Mesenchymal stem cell (in vitro differentiated cells and primary cell): ENCODE results near the gene ACP3.
"Not testable (repeated sequence)": the region's sequence is repeated elsewhere in the genome, so short reads cannot be mapped to it uniquely, and the experiment has no call there.

ENCODE experiments used
- DNase-seq: peaks from one replicate; pipeline ENCODE4 v3.0.0-alpha.2; 2013
- H2AFZ ChIP-seq: one replicate; pipeline ENCODE4 v1.6.1; 2013; ENCODE audit warnings: low read depth, mild to moderate bottlenecking, control low read depth, inconsistent platforms, low read length, moderate library complexity
- H2AK5ac ChIP-seq: 2 replicates; pipeline ENCODE4 v1.6.1; 2013; ENCODE audit warnings: low read length, moderate library complexity, mild to moderate bottlenecking, inconsistent platforms; ENCODE audit not compliant: severe bottlenecking
- H2BK120ac ChIP-seq: one replicate; pipeline ENCODE4 v1.6.1; 2013; ENCODE audit warnings: low read depth, mild to moderate bottlenecking, inconsistent platforms, low read length, moderate library complexity
- H2BK12ac ChIP-seq, 2 experiments: one replicate each; pipeline ENCODE4 v1.6.1; 2013; ENCODE audit warnings: inconsistent platforms in 2 of 2, low read length in 2 of 2, mild to moderate bottlenecking in 2 of 2, moderate library complexity in 2 of 2, control low read depth in 1 of 2
- H2BK15ac ChIP-seq: one replicate; pipeline ENCODE4 v1.6.1; 2013; ENCODE audit warnings: mild to moderate bottlenecking, low read depth, inconsistent platforms; ENCODE audit not compliant: poor library complexity, severe bottlenecking
- H2BK5ac ChIP-seq: 2 replicates; pipeline ENCODE4 v1.6.1; 2013; ENCODE audit warnings: low read depth, mild to moderate bottlenecking, low read length, control low read depth, inconsistent platforms; ENCODE audit not compliant: poor library complexity, severe bottlenecking
- H3K14ac ChIP-seq, 2 experiments: one replicate each; pipeline ENCODE4 v1.6.1; 2013; ENCODE audit warnings: inconsistent platforms in 2 of 2, low read length in 2 of 2, control low read depth in 1 of 2, mild to moderate bottlenecking in 1 of 2, moderate library complexity in 1 of 2
- H3K18ac ChIP-seq, 2 experiments: one replicate each; pipeline ENCODE4 v1.6.1; 2013; ENCODE audit warnings: inconsistent platforms in 2 of 2, low read length in 2 of 2, control low read depth in 1 of 2, low read depth in 1 of 2, mild to moderate bottlenecking in 1 of 2
- H3K23ac ChIP-seq, 2 experiments: one replicate each; pipeline ENCODE4 v1.6.1; 2013; ENCODE audit warnings: inconsistent platforms in 2 of 2, low read length in 2 of 2, mild to moderate bottlenecking in 2 of 2, moderate library complexity in 2 of 2, control low read depth in 1 of 2
- H3K27ac ChIP-seq: 2 replicates; pipeline ENCODE4 v1.5.1; 2013; ENCODE audit warnings: mild to moderate bottlenecking, moderate library complexity, low read length, control low read depth, inconsistent platforms; ENCODE audit not compliant: poor library complexity, severe bottlenecking
- H3K27me3 ChIP-seq, 2 experiments: 2 replicates each; pipeline versions ENCODE4 v1.6.1 to v1.7.0; 2013; ENCODE audit warnings: low read length in 2 of 2, mild to moderate bottlenecking in 2 of 2, moderate library complexity in 2 of 2, control low read depth in 1 of 2, inconsistent platforms in 1 of 2; ENCODE audit not compliant: control insufficient read depth in 1 of 2, insufficient read depth in 1 of 2
- H3K36me3 ChIP-seq, 2 experiments: 2 replicates each; pipeline versions ENCODE4 v1.6.1 to v1.7.0; 2013; ENCODE audit warnings: low read length in 2 of 2, control low read depth in 1 of 2, inconsistent platforms in 1 of 2, low read depth in 1 of 2, mild to moderate bottlenecking in 1 of 2; ENCODE audit not compliant: insufficient read depth in 2 of 2, control insufficient read depth in 1 of 2
- H3K4ac ChIP-seq, 2 experiments: one replicate each; pipeline ENCODE4 v1.6.1; 2013; ENCODE audit warnings: inconsistent platforms in 2 of 2, low read length in 2 of 2, mild to moderate bottlenecking in 2 of 2, moderate library complexity in 2 of 2, control low read depth in 1 of 2, low read depth in 1 of 2
- H3K4me1 ChIP-seq: 2 replicates; pipeline ENCODE4 v1.6.1; 2013; ENCODE audit warnings: low read depth, low read length, control low read depth; ENCODE audit not compliant: control insufficient read depth, insufficient read depth
- H3K4me2 ChIP-seq: 2 replicates; pipeline ENCODE4 v1.6.1; 2013; ENCODE audit warnings: low read length, mild to moderate bottlenecking, inconsistent platforms; ENCODE audit not compliant: poor library complexity, severe bottlenecking
- H3K4me3 ChIP-seq, 2 experiments: 2 replicates each; pipeline versions ENCODE4 v1.5.1 to v1.7.0; 2013; ENCODE audit warnings: low read length in 2 of 2, mild to moderate bottlenecking in 2 of 2, control low read depth in 1 of 2, low read depth in 1 of 2; ENCODE audit not compliant: insufficient read depth in 1 of 2
- H3K79me1 ChIP-seq: replicated peaks from 2 replicates; pipeline ENCODE4 v1.6.1; 2013; ENCODE audit warnings: mild to moderate bottlenecking, control low read depth, low read length, inconsistent platforms; ENCODE audit not compliant: poor library complexity, severe bottlenecking
- H3K9ac ChIP-seq: 2 replicates; pipeline ENCODE4 v1.7.0; 2013; ENCODE audit warnings: mild to moderate bottlenecking, low read length, moderate library complexity
- H3K9me3 ChIP-seq: 2 replicates; pipeline ENCODE4 v1.7.0; 2013; ENCODE audit warnings: mild to moderate bottlenecking, low read length; ENCODE audit not compliant: control insufficient read depth
- H4K8ac ChIP-seq: one replicate; pipeline ENCODE4 v1.6.1; 2013; ENCODE audit warnings: inconsistent platforms, mild to moderate bottlenecking, low read length, moderate library complexity
- H4K91ac ChIP-seq: one replicate; pipeline ENCODE4 v1.6.1; 2013; ENCODE audit warnings: mild to moderate bottlenecking, low read length, inconsistent platforms
- WGBS: methylation state at CpG from one replicate; pipeline ENCODE4 v1.1.7; 2013; ENCODE audit warnings: mixed read lengths; 5-methylcytosine and 5-hydroxymethylcytosine counted together

The ACP3 gene

GRCh38 chr3:132382688-132383194 lies 65.5 kb downstream of the ACP3 start:
- Histone ChIP-seq H2AFZ (no peak overlapping the region), H3K27me3 (peaks cover 9 to 18% of the 10 kb centered on the region in 2 experiments), H2BK5ac (no peak overlapping the region), H3K36me3 (no peaks in the 10 kb centered on the region), H3K4me1 (no peaks in the 10 kb centered on the region), H4K8ac (no peak overlapping the region), H3K23ac (no peak overlapping the region), H3K4me3 (no peak overlapping the region), H2BK120ac (no peak overlapping the region), H3K79me1 (no peaks in the 10 kb centered on the region), H2BK12ac (no peak overlapping the region), H2AK5ac (no peak overlapping the region), H4K91ac (no peak overlapping the region), H3K4me2 (no peak overlapping the region), H2BK15ac (no peak overlapping the region), H3K14ac (no peak overlapping the region), H3K4ac (no peak overlapping the region), H3K18ac (no peak overlapping the region), H3K9me3 (no peaks in the 10 kb centered on the region), H3K9ac (no peak overlapping the region), H3K27ac (no peak overlapping the region)
- DNase-seq, result no peak

- Histone ChIP-seq H2BK12ac (no peak overlapping the region), H2AK5ac (no peak overlapping the region), H3K23ac (no peak overlapping the region), H4K8ac (no peak overlapping the region), H3K4me2 (no peak overlapping the region), H3K9me3 (no peaks in the 10 kb centered on the region), H3K79me1 (no peaks in the 10 kb centered on the region), H3K18ac (no peak overlapping the region), H3K4ac (no peak overlapping the region), H3K27me3 (peaks cover 4% of the 10 kb centered on the region in 2 experiments), H3K36me3 (no peaks in the 10 kb centered on the region), H2BK5ac (no peak overlapping the region), H3K9ac (no peak overlapping the region), H2BK15ac (no peak overlapping the region), H2AFZ (no peak overlapping the region), H3K27ac (no peak overlapping the region), H3K4me3 (no peak overlapping the region), H3K4me1 (no peaks in the 10 kb centered on the region), H4K91ac (no peak overlapping the region), H3K14ac (no peak overlapping the region), H2BK120ac (no peak overlapping the region)
- 91% methylated on average over 5 of the region's 8 CpGs for WGBS
- DNase-seq, result no peak
Observed at GRCh38 chr3:132386259-132386658, 69.1 kb downstream of the ACP3 start.

GRCh38 chr3:132392675-132393074 lies 75.5 kb downstream of the ACP3 start:
- H3K23ac ChIP-seq, H4K8ac ChIP-seq, H3K36me3 ChIP-seq, H3K4me2 ChIP-seq, H3K79me1 ChIP-seq, H3K18ac ChIP-seq, H3K4me1 ChIP-seq, H3K14ac ChIP-seq, H3K27ac ChIP-seq, H2BK12ac ChIP-seq, H2AK5ac ChIP-seq, DNase-seq, H4K91ac ChIP-seq, H2BK5ac ChIP-seq, H3K4ac ChIP-seq, H3K9me3 ChIP-seq, H3K4me3 ChIP-seq, H3K9ac ChIP-seq, H2BK15ac ChIP-seq, H3K27me3 ChIP-seq, H2BK120ac ChIP-seq, H2AFZ ChIP-seq: not testable (repeated sequence)
- no CpG with 5 or more reads among the region's 1 CpG for WGBS

GRCh38 chr3:132394320-132394719 lies 77.1 kb downstream of the ACP3 start:
- Histone ChIP-seq H3K9ac (no peak overlapping the region), H3K4ac (no peak overlapping the region), H3K18ac (no peak overlapping the region), H4K91ac (no peak overlapping the region), H4K8ac (no peak overlapping the region), H3K14ac (no peak overlapping the region), H3K27ac (no peak overlapping the region), H2AK5ac (no peak overlapping the region), H2BK5ac (no peak overlapping the region), H3K79me1 (no peaks in the 10 kb centered on the region), H3K27me3 (no peaks in the 10 kb centered on the region), H3K23ac (no peak overlapping the region), H3K4me1 (no peaks in the 10 kb centered on the region), H2BK120ac (no peak overlapping the region), H2AFZ (no peak overlapping the region), H3K4me2 (no peak overlapping the region), H3K4me3 (no peak overlapping the region), H3K36me3 (no peaks in the 10 kb centered on the region), H2BK15ac (no peak overlapping the region), H3K9me3 (no peaks in the 10 kb centered on the region), H2BK12ac (no peak overlapping the region)
- 50% methylated on average over 1 of the region's 2 CpGs for WGBS
- DNase-seq, result no peak
